HEK293T (cell line): ENCODE measurements around the gene ANKRD22.

Experiments used
- CTCF ChIA-PET: fragments of 350-600 bp; formaldehyde crosslinking; extraction: SDS; loops from one replicate; lab custom pipeline; 2021; ENCODE audit warnings: antibody characterized with exemption, inconsistent platforms; lab: Yijun Ruan, JAX
- POLR2A ChIA-PET: fragments of 350-600 bp; formaldehyde crosslinking; extraction: SDS; loops from one replicate; lab custom pipeline; 2020; ENCODE audit warnings: antibody characterized with exemption, inconsistent platforms; lab: Yijun Ruan, JAX
- DNase-seq: peaks from one replicate; pipeline ENCODE4 v3.0.0; 2012; ENCODE audit warnings: mixed read lengths; ENCODE audit errors: extremely low spot score
- ARNT ChIP-seq: fragments of 450-650 bp; IDR thresholded peaks from 2 replicates; pipeline ENCODE4 v1.6.1; 2017; ENCODE audit warnings: mild to moderate bottlenecking
- BHLHE40 ChIP-seq: fragments of 450-650 bp; IDR thresholded peaks from 2 replicates; pipeline ENCODE4 v1.6.1; 2016; ENCODE audit warnings: mild to moderate bottlenecking, moderate library complexity, borderline replicate concordance
- CTBP1 ChIP-seq: fragments of 450-650 bp; IDR thresholded peaks from 2 replicates; pipeline ENCODE4 v1.6.1; 2016; ENCODE audit warnings: borderline replicate concordance
- ELF4 ChIP-seq: fragments of 450-650 bp; IDR thresholded peaks from 2 replicates; pipeline ENCODE4 v1.6.1; 2017; ENCODE audit warnings: antibody characterized with exemption
- FOXA1 ChIP-seq: fragments of 450-650 bp; IDR thresholded peaks from 2 replicates; pipeline ENCODE4 v1.6.1; 2016; ENCODE audit warnings: mild to moderate bottlenecking
- FOXK2 ChIP-seq: fragments of 450-650 bp; IDR thresholded peaks from 2 replicates; pipeline ENCODE4 v1.6.1; 2016; ENCODE audit warnings: mild to moderate bottlenecking
- FOXM1 ChIP-seq: fragments of 450-650 bp; IDR thresholded peaks from 2 replicates; pipeline ENCODE4 v1.6.1; 2017; ENCODE audit warnings: mild to moderate bottlenecking, borderline replicate concordance
- HDGF ChIP-seq: fragments of 450-650 bp; IDR thresholded peaks from 2 replicates; pipeline ENCODE4 v1.6.1; 2017; ENCODE audit warnings: antibody characterized with exemption, borderline replicate concordance
- L3MBTL2 ChIP-seq: fragments of 450-650 bp; conservative IDR thresholded peaks from 2 replicates; pipeline ENCODE4 v1.6.1; 2016; ENCODE audit warnings: mild to moderate bottlenecking
- LEF1 ChIP-seq: fragments of 450-650 bp; IDR thresholded peaks from 2 replicates; pipeline ENCODE4 v1.6.1; 2017; ENCODE audit warnings: mild to moderate bottlenecking, borderline replicate concordance
- NFRKB ChIP-seq: fragments of 450-650 bp; IDR thresholded peaks from 2 replicates; pipeline ENCODE4 v1.6.1; 2016; ENCODE audit warnings: mild to moderate bottlenecking, moderate library complexity
- PKNOX1 ChIP-seq: fragments of 450-650 bp; IDR thresholded peaks from 2 replicates; pipeline ENCODE4 v1.6.1; 2016
- SP1 ChIP-seq: fragments of 450-650 bp; IDR thresholded peaks from 2 replicates; pipeline ENCODE4 v1.6.1; 2017
- SUZ12 ChIP-seq: fragments of 450-650 bp; IDR thresholded peaks from 2 replicates; pipeline ENCODE4 v1.6.1; 2016; ENCODE audit warnings: mild to moderate bottlenecking
- TARDBP ChIP-seq: fragments of 450-650 bp; IDR thresholded peaks from 2 replicates; pipeline ENCODE4 v1.6.1; 2016
- ZNF384 ChIP-seq: fragments of 450-650 bp; IDR thresholded peaks from 2 replicates; pipeline ENCODE4 v1.6.1; 2016

ANKRD22 gene

GRCh38 chr10:88853155-88853881 is 1.7 kb upstream of the ANKRD22 start:
- POLR2A ChIA-PET: no interaction called here
- no peak for DNase-seq
- CTCF ChIA-PET: interaction anchor here (1.1 kb wide), 1 partner anchor 18 kb away, joined by 4 read pairs; no protein-coding TSS in a partner anchor
- no peak for TF ChIP-seq CTBP1
- no peak for TF ChIP-seq L3MBTL2
- TF ChIP-seq BHLHE40: no peak
- no peak for TF ChIP-seq SUZ12
- no peak for TF ChIP-seq LEF1
- TF ChIP-seq FOXA1: no peak
- no peak for TF ChIP-seq NFRKB
- TF ChIP-seq SP1: no peak
- no peak for TF ChIP-seq PKNOX1
- no peak for TF ChIP-seq ELF4
- no peak for TF ChIP-seq TARDBP

GRCh38 chr10:88852327-88852726 is 683 bp upstream of the ANKRD22 start:
- ChIA-PET CTCF (no interaction called here), POLR2A (no interaction called here)
- DNase-seq: no peak
- no peak for TF ChIP-seq BHLHE40
- no peak for TF ChIP-seq NFRKB

GRCh38 chr10:88850712-88851111 is 932 bp downstream of the ANKRD22 start:
- ChIA-PET POLR2A (no interaction called here), CTCF (no interaction called here)
- no peak for TF ChIP-seq FOXA1
- TF ChIP-seq HDGF: no peak
- TF ChIP-seq ZNF384: no peak
- no peak for TF ChIP-seq FOXK2
- no peak for DNase-seq

- DNase-seq: no peak
- ChIA-PET CTCF (no interaction called here), POLR2A (no interaction called here)
- no peak for TF ChIP-seq SUZ12
- TF ChIP-seq ELF4: no peak
- TF ChIP-seq FOXM1: no peak
- TF ChIP-seq CTBP1: no peak
- TF ChIP-seq ZNF384: no peak
- no peak for TF ChIP-seq NFRKB
- no peak for TF ChIP-seq FOXA1
- TF ChIP-seq HDGF: no peak
- TF ChIP-seq ARNT: no peak
- TF ChIP-seq BHLHE40: no peak
These were observed 2.4 kb downstream of the ANKRD22 start for GRCh38 chr10:88849234-88849633.

GRCh38 chr10:88848499-88848898 is 3.1 kb downstream of the ANKRD22 start:
- no peak for DNase-seq
- TF ChIP-seq FOXK2: no peak
- TF ChIP-seq ZNF384: no peak
- no peak for TF ChIP-seq ELF4
- no peak for TF ChIP-seq SUZ12
- TF ChIP-seq L3MBTL2: no peak
- TF ChIP-seq LEF1: no peak
- no peak for TF ChIP-seq ARNT
- no peak for TF ChIP-seq TARDBP
- no peak for TF ChIP-seq FOXM1
- no peak for TF ChIP-seq HDGF
- TF ChIP-seq FOXA1: no peak
- TF ChIP-seq BHLHE40: no peak
- TF ChIP-seq PKNOX1: no peak
- TF ChIP-seq CTBP1: no peak
- TF ChIP-seq SP1: no peak
- no peak for TF ChIP-seq NFRKB
- POLR2A ChIA-PET: no interaction called here
- CTCF ChIA-PET: no interaction called here

GRCh38 chr10:88843171-88843570 is 8.5 kb downstream of the ANKRD22 start:
- DNase-seq: no peak
- POLR2A ChIA-PET: no interaction called here
- CTCF ChIA-PET: no interaction called here
- TF ChIP-seq HDGF (no peak), CTBP1 (no peak), SUZ12 (no peak), NFRKB (no peak), FOXK2 (no peak), FOXA1 (no peak), ELF4 (no peak), PKNOX1 (no peak), SP1 (no peak), ZNF384 (no peak), FOXM1 (no peak), BHLHE40 (no peak)
